ENCODE results near the gene RAB11FIP3. TPM values are rescaled to one million over a fixed set of nuclear protein-coding genes. Genes with fewer than 3 reads are reported as not detected.

RAB11FIP3 gene
- total and polyA plus RNA-seq, 10 of the 15 experiments (the other 5 are each of a cell fraction or from before 2014, with no cell fraction given), result 1.2 to 27.3 (median 7.7) TPM

- TF ChIP-seq, protein P1, sequence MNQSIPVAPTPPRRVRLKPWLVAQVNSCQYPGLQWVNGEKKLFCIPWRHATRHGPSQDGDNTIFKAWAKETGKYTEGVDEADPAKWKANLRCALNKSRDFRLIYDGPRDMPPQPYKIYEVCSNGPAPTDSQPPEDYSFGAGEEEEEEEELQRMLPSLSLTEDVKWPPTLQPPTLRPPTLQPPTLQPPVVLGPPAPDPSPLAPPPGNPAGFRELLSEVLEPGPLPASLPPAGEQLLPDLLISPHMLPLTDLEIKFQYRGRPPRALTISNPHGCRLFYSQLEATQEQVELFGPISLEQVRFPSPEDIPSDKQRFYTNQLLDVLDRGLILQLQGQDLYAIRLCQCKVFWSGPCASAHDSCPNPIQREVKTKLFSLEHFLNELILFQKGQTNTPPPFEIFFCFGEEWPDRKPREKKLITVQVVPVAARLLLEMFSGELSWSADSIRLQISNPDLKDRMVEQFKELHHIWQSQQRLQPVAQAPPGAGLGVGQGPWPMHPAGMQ (IDR thresholded peaks at IDR 0.05; ENCODE audit: borderline replicate concordance), result no peak
- TF ChIP-seq ZNF274 (IDR thresholded peaks at IDR 0.05; ENCODE audit: insufficient read depth, insufficient read length), result no peak
- no peak for TF ChIP-seq SMARCA5 (IDR thresholded peaks at IDR 0.05)
Observed at GRCh38 chr16:564690-565418, 139.4 kb downstream of the RAB11FIP3 start (continued).

DNA sequence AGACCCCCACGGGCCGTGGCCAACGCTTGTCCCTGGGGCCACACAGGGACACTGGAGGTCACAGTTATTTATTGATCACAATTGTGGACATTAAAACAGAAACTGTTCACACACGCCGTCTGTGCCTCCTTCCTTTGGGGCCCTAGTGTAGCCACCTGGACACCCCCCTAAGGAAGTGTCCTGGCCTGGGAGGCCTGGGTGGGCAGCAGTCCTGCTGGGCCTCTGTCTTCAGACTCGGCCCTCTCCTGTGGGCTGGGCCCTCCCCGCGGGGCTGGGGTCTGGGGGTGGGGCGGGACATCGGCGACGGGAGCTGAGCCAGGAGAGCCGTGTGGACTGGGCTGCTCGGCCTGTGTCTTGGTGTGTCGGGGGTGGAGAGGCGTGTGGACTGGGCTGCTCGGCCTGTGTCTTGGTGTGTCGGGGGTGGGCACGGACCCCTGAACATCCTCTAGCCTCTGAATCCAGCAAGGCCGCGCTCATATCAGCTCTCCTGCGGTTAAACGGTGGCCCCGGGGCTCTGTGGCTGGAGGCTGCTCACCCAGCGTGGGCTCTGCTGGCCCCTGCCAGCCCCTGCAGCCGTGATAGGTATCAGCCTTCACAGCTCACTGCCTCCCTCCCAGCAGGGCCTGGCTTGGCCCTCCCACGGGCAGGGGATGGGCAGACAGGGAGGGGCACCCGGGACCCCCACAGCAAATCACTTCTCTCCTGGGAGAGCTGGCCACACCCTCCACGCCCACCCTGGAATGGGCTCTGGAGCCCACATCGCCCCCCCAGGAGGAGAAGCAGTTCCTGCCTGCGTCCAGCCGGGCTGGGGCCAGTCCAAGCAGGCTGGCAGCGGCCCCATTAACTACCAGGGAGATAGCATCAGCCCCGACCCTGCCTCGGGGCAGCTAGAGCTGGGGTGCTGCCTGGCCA is 140.2 kb downstream of the RAB11FIP3 start:
- no peak overlapping the region for H2AFZ ChIP-seq (ENCODE audit: control insufficient read depth, low read depth, low read length)
- H3K4me2 ChIP-seq (ENCODE audit: control insufficient read depth, insufficient read depth), result peak overlapping the region; percentile 76; the same call in 1 of the 2 replicates
- no peaks in the 10 kb centered on the region for H3K9me3 ChIP-seq (replicated peaks; ENCODE audit: control insufficient read depth, insufficient read depth, low read length)
- BruUV-seq (replicated peaks), result no TSS peak
- H3K9ac ChIP-seq (ENCODE audit: control insufficient read depth, insufficient read depth, low read length), result no peak overlapping the region
- POLR2A ChIA-PET, result no interaction called here
- in situ Hi-C loops (cut with MboI) (loop anchor here (5.0 kb wide), 1 partner anchor 33 kb away; no protein-coding TSS in a partner anchor), intact Hi-C loops (cut with micrococcal nuclease; ENCODE audit: unreplicated experiment) (loop anchor here (5.0 kb wide), 1 partner anchor 38 kb away; the partner anchor contains the start of gene CAPN15)
- no peaks in the 10 kb centered on the region for H3K36me3 ChIP-seq (ENCODE audit: control insufficient read depth in 2 of 2, insufficient read depth in 2 of 2, low read length in 1 of 2)
- H4K20me1 ChIP-seq (ENCODE audit: control insufficient read depth, insufficient read depth), result no peaks in the 10 kb centered on the region
- TF ChIP-seq SMAD5 (IDR thresholded peaks at IDR 0.05; ENCODE audit: low read depth), result no peak
- 0 out of 2 replicates have a peak, but pooled peaks have one; percentile 1 for TF ChIP-seq SMARCA5 (IDR thresholded peaks at IDR 0.05)
- H3K27ac ChIP-seq (ENCODE audit: control insufficient read depth, insufficient read depth), result no peak overlapping the region
- SMC1A ChIA-PET (ENCODE audit: uncharacterized antibody, unreplicated experiment), result no interaction called here
- CTCF ChIA-PET, result no interaction called here
- ATAC-seq (no peak), DNase-seq (ENCODE audit: low read depth, low spot score) (no peak), FAIRE-seq (no peak)
- H3K4me1 ChIP-seq (ENCODE audit: control insufficient read depth, insufficient read depth, low read length), result peaks cover 19% of the 10 kb centered on the region
- WGBS (ENCODE audit: insufficient coverage, insufficient replicate concordance, low lambda C conversion rate, missing lambda C conversion rate), result 59% methylated on average over 32 of the region's 35 CpGs
- H3K4me3 ChIP-seq, result no peak overlapping the region
- peaks cover 2% of the 10 kb centered on the region for H3K79me2 ChIP-seq (ENCODE audit: control insufficient read depth, insufficient read depth, low read length)
- peaks cover 2% of the 10 kb centered on the region in 2 experiments; a peak in 2 of 4 replicates for H3K27me3 ChIP-seq (replicated peaks in 1 of 2; ENCODE audit: control insufficient read depth in 2 of 2, insufficient read depth in 2 of 2, low read length in 1 of 2)
- RAD21 ChIA-PET (ENCODE audit: unreplicated experiment), result no interaction called here
